SK-N-SH treated with all-trans-retinoic acid at 6 μM for 48 hours (cell line): ENCODE measurements around the gene SMYD3.

Experiments used
- ATAC-seq: fragments of 200-7000 bp; cut with Tn5 transposase; 3 replicates; pipeline ENCODE4 v1.9.1; 2020; ENCODE audit warnings: mild to moderate bottlenecking, moderate library complexity
- ARNTL ChIP-seq: fragments of 450-650 bp; formaldehyde crosslinking; IDR thresholded peaks from 2 replicates; pipeline ENCODE4 v1.5.0; 2020; ENCODE audit warnings: low read depth, mild to moderate bottlenecking, moderate library complexity, borderline replicate concordance
- BACH2 ChIP-seq: fragments of 250-450 bp; sonication (Bioruptor Pico); IDR thresholded peaks from 2 replicates; pipeline ENCODE4 v1.9.0; 2021; ENCODE audit warnings: mild to moderate bottlenecking, borderline replicate concordance
- CREB5 ChIP-seq: fragments of 250-450 bp; sonication (Bioruptor Pico); IDR thresholded peaks from 2 replicates; pipeline ENCODE4 v1.5.1; 2020; ENCODE audit warnings: low read depth, mild to moderate bottlenecking, moderate library complexity
- CSDC2 ChIP-seq: fragments of 250-450 bp; sonication (Bioruptor Pico); IDR thresholded peaks from 2 replicates; pipeline ENCODE4 v1.5.0; 2020; ENCODE audit warnings: mild to moderate bottlenecking, moderate library complexity
- CSRNP3 ChIP-seq: fragments of 250-450 bp; sonication (Bioruptor Pico); IDR thresholded peaks from 2 replicates; pipeline ENCODE4 v1.5.1; 2021; ENCODE audit warnings: mild to moderate bottlenecking, moderate library complexity
- GLIS3 ChIP-seq: fragments of 250-450 bp; sonication (Bioruptor Pico); IDR thresholded peaks from 2 replicates; pipeline ENCODE4 v1.5.0; 2020; ENCODE audit warnings: mild to moderate bottlenecking, moderate library complexity
- ISL1 ChIP-seq: fragments of 250-450 bp; sonication (Bioruptor Pico); IDR thresholded peaks from 2 replicates; pipeline ENCODE4 v2.1.2; 2022; ENCODE audit warnings: mild to moderate bottlenecking, moderate library complexity
- OSR1 ChIP-seq: fragments of 250-450 bp; sonication (Bioruptor Pico); IDR thresholded peaks from 2 replicates; pipeline ENCODE4 v1.8.0; 2022; ENCODE audit warnings: moderate library complexity, mild to moderate bottlenecking, inconsistent platforms
- PATZ1 ChIP-seq: fragments of 250-450 bp; sonication (Bioruptor Pico); IDR thresholded peaks from 2 replicates; pipeline ENCODE4 v1.8.0; 2020; ENCODE audit warnings: mild to moderate bottlenecking, moderate library complexity, borderline replicate concordance
- POU6F1 ChIP-seq: fragments of 250-450 bp; sonication (Bioruptor Pico); IDR thresholded peaks from 2 replicates; pipeline ENCODE4 v1.8.0; 2021; ENCODE audit warnings: low read depth, mild to moderate bottlenecking, moderate library complexity, borderline replicate concordance
- PPARA ChIP-seq: fragments of 250-450 bp; sonication (Bioruptor Pico); IDR thresholded peaks from 2 replicates; pipeline ENCODE4 v1.5.0; 2020; ENCODE audit warnings: mild to moderate bottlenecking, borderline replicate concordance
- RARB ChIP-seq: fragments of 250-450 bp; sonication (Bioruptor Pico); IDR thresholded peaks from 2 replicates; pipeline ENCODE4 v1.8.0; 2021; ENCODE audit warnings: mild to moderate bottlenecking, moderate library complexity
- SNAI2 ChIP-seq: fragments of 250-450 bp; sonication (Bioruptor Pico); IDR thresholded peaks from 2 replicates; pipeline ENCODE4 v1.5.0; 2020; ENCODE audit warnings: mild to moderate bottlenecking, moderate library complexity
- TCF4 ChIP-seq: fragments of 250-450 bp; sonication (Bioruptor Pico); IDR thresholded peaks from 2 replicates; pipeline ENCODE4 v1.8.0; 2021; ENCODE audit warnings: mild to moderate bottlenecking, moderate library complexity, borderline replicate concordance
- TOX ChIP-seq: fragments of 250-450 bp; sonication (Bioruptor Pico); IDR thresholded peaks from 2 replicates; pipeline ENCODE4 v1.8.0; 2021; ENCODE audit warnings: mild to moderate bottlenecking, moderate library complexity, borderline replicate concordance
- TSHZ2 ChIP-seq: fragments of 250-450 bp; sonication (Bioruptor Pico); IDR thresholded peaks from 2 replicates; pipeline ENCODE4 v1.5.0; 2020; ENCODE audit warnings: mild to moderate bottlenecking, moderate library complexity
- ZC3H10 ChIP-seq: fragments of 250-450 bp; sonication (Bioruptor Pico); IDR thresholded peaks from 2 replicates; pipeline ENCODE4 v1.5.1; 2021; ENCODE audit warnings: mild to moderate bottlenecking, moderate library complexity
- ZFP3 ChIP-seq: fragments of 250-450 bp; sonication (Bioruptor Pico); IDR thresholded peaks from 2 replicates; pipeline ENCODE4 v1.5.0; 2020; ENCODE audit warnings: mild to moderate bottlenecking, moderate library complexity
- ZFP30 ChIP-seq: fragments of 450-650 bp; formaldehyde crosslinking; IDR thresholded peaks from 2 replicates; pipeline ENCODE4 v1.5.0; 2022; ENCODE audit warnings: mild to moderate bottlenecking, moderate library complexity
- ZNF565 ChIP-seq: fragments of 450-650 bp; formaldehyde crosslinking; conservative IDR thresholded peaks from 2 replicates; pipeline ENCODE4 v1.5.0; 2020; ENCODE audit warnings: low read depth, mild to moderate bottlenecking, moderate library complexity
- ZNF70 ChIP-seq: fragments of 450-650 bp; formaldehyde crosslinking; IDR thresholded peaks from 2 replicates; pipeline ENCODE4 v1.5.0; 2020; ENCODE audit warnings: mild to moderate bottlenecking, moderate library complexity
- ZNF8 ChIP-seq: fragments of 450-650 bp; formaldehyde crosslinking; IDR thresholded peaks from 2 replicates; pipeline ENCODE4 v1.5.0; 2020; ENCODE audit warnings: mild to moderate bottlenecking, moderate library complexity

SMYD3 gene

GRCh38 chr1:246065592-246065991 lies 441.5 kb downstream of the SMYD3 start:
- no peak for ATAC-seq
- TF ChIP-seq GLIS3 (no peak), PATZ1 (CRISPR knock-in tag) (no peak), RARB (CRISPR knock-in tag) (no peak), TOX (CRISPR knock-in tag) (no peak), ISL1 (CRISPR knock-in tag) (no peak), OSR1 (CRISPR knock-in tag) (no peak), ZFP30 (CRISPR knock-in tag) (no peak), ZNF8 (CRISPR knock-in tag) (no peak), TSHZ2 (no peak), ARNTL (CRISPR knock-in tag) (no peak), TCF4 (no peak), PPARA (no peak)

GRCh38 chr1:246064891-246065290 lies 442.2 kb downstream of the SMYD3 start:
- ATAC-seq = no peak
- TF ChIP-seq ZFP3 = no peak
- TF ChIP-seq GLIS3 = no peak
- no peak for TF ChIP-seq OSR1 (CRISPR knock-in tag)
- TF ChIP-seq SNAI2 (CRISPR knock-in tag) = no peak
- no peak for TF ChIP-seq TCF4
- TF ChIP-seq ZNF70 = no peak

- TF ChIP-seq CSRNP3 (no peak), RARB (CRISPR knock-in tag) (no peak), PPARA (no peak), CSDC2 (CRISPR knock-in tag) (no peak), ISL1 (CRISPR knock-in tag) (no peak), ZNF8 (CRISPR knock-in tag) (no peak), TOX (CRISPR knock-in tag) (no peak), OSR1 (CRISPR knock-in tag) (no peak), ZC3H10 (no peak), ZFP3 (no peak), TCF4 (no peak), PATZ1 (CRISPR knock-in tag) (no peak), CREB5 (no peak), TSHZ2 (no peak), POU6F1 (no peak), BACH2 (CRISPR knock-in tag) (no peak), ZNF565 (CRISPR knock-in tag) (no peak), ZFP30 (CRISPR knock-in tag) (no peak), GLIS3 (no peak), ZNF70 (no peak)
- TF ChIP-seq, all 23 proteins: peak for 0
- no peak; the same call in 2 of the 3 replicates for ATAC-seq
Measured at GRCh38 chr1:246063013-246063616, 444.0 kb downstream of the SMYD3 start.
